Astrocyte of the spinal cord (primary cell): ENCODE results near the gene AOAH.

ENCODE experiments used
- DNase-seq: peaks from one replicate; pipeline ENCODE4 v3.0.0; 2011; ENCODE audit warnings: low read depth, low spot score
- H3K4me3 ChIP-seq: 2 replicates; pipeline ENCODE4 v1.5.1; 2011; ENCODE audit warnings: low read depth, mild to moderate bottlenecking, low read length, moderate library complexity
- in situ Hi-C: cut with HindIII; loops from 2 replicates; pipeline ENCODE4 v1.10.0; 2017; ENCODE audit warnings: low sequenced_read_pairs
- TF ChIP-seq, protein P1 (sequence below): IDR thresholded peaks from 2 replicates; pipeline ENCODE4 v1.5.1; 2012; ENCODE audit warnings: low read depth, mild to moderate bottlenecking, low read length, inconsistent platforms

The AOAH gene

DNA sequence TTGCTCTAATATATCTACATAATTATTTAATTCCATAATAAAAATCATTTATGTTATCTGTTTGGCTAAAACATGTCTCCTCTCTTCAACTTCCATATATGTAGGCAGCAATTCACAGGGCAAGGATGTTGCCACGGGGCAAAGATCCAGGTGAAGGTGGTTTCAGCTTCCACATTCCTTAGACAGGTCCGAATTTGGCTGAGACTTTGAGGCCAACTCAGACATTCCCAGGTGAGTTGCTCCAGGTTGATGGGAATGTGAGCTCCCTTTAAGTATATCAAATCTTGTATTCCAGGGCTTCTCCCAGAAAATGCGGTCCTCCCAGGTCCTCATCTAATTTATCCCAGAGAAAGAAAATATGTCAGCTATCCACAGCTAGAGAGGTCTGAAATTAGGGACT, 15.1 kb upstream of the AOAH start:
- TF ChIP-seq, protein P1, sequence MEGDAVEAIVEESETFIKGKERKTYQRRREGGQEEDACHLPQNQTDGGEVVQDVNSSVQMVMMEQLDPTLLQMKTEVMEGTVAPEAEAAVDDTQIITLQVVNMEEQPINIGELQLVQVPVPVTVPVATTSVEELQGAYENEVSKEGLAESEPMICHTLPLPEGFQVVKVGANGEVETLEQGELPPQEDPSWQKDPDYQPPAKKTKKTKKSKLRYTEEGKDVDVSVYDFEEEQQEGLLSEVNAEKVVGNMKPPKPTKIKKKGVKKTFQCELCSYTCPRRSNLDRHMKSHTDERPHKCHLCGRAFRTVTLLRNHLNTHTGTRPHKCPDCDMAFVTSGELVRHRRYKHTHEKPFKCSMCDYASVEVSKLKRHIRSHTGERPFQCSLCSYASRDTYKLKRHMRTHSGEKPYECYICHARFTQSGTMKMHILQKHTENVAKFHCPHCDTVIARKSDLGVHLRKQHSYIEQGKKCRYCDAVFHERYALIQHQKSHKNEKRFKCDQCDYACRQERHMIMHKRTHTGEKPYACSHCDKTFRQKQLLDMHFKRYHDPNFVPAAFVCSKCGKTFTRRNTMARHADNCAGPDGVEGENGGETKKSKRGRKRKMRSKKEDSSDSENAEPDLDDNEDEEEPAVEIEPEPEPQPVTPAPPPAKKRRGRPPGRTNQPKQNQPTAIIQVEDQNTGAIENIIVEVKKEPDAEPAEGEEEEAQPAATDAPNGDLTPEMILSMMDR: no peak
- H3K4me3 ChIP-seq: no peak overlapping the region
- in situ Hi-C loops: no loop called here
- DNase-seq: no peak

DNA sequence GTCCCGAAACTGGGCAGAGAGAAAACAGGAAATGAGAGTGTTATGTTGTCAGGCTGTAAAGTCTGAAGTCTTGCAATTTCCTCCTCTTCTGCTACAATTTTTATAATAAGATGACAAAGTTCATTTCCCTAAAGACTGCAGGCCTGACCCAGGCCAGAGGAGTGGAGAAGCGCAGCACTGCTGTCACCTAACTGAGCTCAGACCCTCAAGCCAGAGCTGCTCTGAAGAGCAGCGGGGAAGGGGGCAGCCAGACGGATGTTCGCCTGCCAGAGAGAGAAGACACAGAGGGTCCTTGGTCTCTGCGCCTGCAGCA, 12.6 kb upstream of the AOAH start:
- no peak overlapping the region for H3K4me3 ChIP-seq
- in situ Hi-C loops: no loop called here
- DNase-seq: no peak

DNA sequence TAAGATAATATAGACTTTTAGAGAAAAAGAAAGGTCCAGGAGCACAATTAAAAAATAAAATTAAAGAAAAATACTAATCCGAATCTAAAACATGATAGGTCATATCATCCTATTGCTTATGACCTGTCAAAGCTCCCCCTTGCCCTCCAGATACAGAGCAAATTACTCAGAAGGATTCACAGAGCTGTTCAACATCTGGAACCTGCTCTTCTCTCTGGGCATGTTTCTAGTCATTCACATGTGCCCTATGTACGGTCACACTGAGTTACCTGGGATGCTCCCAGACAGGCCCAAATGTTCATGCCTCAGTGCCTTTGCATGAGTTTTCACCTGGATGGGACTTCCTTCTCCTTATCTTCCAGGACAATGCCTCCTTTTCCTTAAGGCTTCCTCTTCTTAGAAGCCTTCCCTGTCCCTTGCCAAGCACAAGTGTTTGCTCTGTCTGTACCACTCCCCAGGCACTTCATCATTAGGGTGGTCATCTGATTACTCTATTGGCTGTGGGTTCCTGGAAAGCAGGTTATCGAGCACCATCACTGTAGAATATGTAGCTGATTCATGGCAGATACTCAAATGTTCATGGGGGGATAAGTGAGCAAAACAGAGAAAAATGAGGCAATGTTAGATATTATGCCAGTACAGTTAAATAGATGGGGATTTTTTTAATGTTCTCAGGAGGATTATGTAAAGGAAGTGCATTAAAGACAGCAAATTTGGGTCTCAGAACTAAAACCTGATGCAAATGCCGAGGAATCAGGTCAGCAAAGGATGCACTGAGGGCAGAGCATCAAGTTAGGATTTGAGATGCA, 12.0 kb upstream of the AOAH start:
- no peak for DNase-seq
- TF ChIP-seq, protein P1: no peak
- no peak overlapping the region for H3K4me3 ChIP-seq
- in situ Hi-C loops: no loop called here

More for the DNA sequence above, 12.6 kb upstream of the AOAH start:
- TF ChIP-seq, protein P1: no peak

DNA sequence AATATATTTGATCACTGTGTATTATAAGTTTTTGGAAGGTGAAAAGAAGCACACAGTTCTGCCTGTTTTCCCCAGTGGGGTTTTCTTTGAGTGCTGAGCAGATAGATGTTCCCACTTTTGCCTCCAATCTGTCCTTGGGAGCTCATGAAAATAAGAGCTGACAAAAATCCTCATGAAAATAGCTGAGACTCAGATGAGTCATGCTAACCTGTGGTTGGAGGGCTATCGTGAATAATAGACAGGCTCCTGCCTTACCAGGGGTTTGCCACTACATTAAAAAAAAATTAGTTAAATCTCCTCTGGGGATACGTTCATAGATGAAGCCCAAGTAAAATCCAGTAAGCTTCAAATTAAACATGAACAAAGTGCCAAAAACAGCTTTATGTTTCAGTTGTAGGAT, 10.9 kb upstream of the AOAH start:
- H3K4me3 ChIP-seq: no peak overlapping the region
- in situ Hi-C loops: no loop called here
- TF ChIP-seq, protein P1: no peak
- peak; percentile 52 for DNase-seq

DNA sequence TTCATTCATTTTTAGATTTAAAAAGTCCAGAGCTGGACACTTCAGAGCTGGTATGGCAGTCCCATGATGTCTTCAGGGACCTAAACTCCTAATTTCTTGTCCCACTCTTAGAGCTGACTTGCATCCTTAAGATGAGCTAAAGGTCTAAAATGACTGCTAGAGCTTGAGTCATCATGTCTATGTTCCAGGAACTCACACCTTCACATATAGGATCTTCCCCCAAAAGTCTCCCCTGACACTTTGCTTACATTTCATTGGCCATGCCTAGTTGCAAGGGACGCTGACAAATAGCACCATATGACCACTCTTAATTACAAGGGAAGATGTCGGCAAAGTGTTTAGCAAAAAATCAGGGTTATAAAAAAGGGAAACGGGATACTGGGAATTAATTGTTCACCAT, 10.4 kb upstream of the AOAH start:
- no peak overlapping the region for H3K4me3 ChIP-seq
- DNase-seq: no peak
- in situ Hi-C loops: no loop called here
- TF ChIP-seq, protein P1: no peak

DNA sequence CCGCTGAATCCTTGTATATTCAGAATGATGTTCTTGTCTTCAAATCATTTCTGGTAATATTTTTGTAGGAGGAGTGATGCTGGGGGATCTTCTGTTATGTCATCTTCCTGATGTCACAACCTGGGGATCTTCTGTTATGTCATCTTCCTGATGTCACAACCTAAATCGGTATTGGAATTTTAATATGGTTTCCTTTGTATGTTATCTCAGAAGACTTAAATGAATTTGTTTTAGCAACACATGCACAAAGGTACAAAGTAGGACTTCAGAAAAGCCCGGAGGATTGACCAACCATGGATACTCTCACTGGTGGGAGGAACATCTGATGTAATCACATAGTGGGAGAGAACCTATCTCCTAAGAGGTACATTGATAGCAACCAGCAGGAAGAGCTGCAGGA, 9.1 kb upstream of the AOAH start:
- H3K4me3 ChIP-seq: no peak overlapping the region
- in situ Hi-C loops: no loop called here
- TF ChIP-seq, protein P1: no peak
- DNase-seq: no peak
